Heart left ventricle (tissue), 13 donors: ENCODE data around the gene KCNJ4.

Experiments used
- CTCF ChIP-seq, 12 donors: fragments of 200-600 bp; sonication (generic) in 4 of 12; IDR thresholded peaks; one replicate each; pipeline versions ENCODE4 v1.5.0 to v1.8.0; 2018 to 2022; ENCODE audit warnings: antibody characterized with exemption in 12 of 12, mild to moderate bottlenecking in 5 of 12
- POLR2A ChIP-seq, 2 donors: fragments of 450-650 bp; IDR thresholded peaks; one replicate each; pipeline ENCODE4 v1.6.1; 2017; ENCODE audit warnings: antibody characterized with exemption in 2 of 2, mild to moderate bottlenecking in 2 of 2, moderate library complexity in 2 of 2
- donor health status: ischemic (EF 13 %, LVEDD 7.1; RV severe dilation, severe dysfunction).
- donor health status: DM: no; HTN: yes; CAD: no.
- donor health status: DM: no; HTN: no; CAD: no.
- donor health status: ischemic (EF 25% LVEDD 6.9; RV normal size, moderate dysfunction).
- donor health status: ischemic (EF 25% LVEDD 5.7; RV mildly dilated, moderate dysfunction).
- donor health status: ischemic (EF 35%, LVEDD 5.7; RV mildly dilated, moderate dysfunction).
- donor health status: nonischemic (EF 11% LVEDD 7.7; RV severe dilation, severe dysfunction).
- donor health status: DM: yes; HTN: yes; CAD: no.
- donor health status: PGD.
- donor health status: ischemic (EF 29% LVEDD 5.4; RV normal size, mild dysfunction).
- donor health status: nonischemic (EF 23%, LVEDD 6.1; RV moderate dilation, normal function).

- TF ChIP-seq CTCF (IDR thresholded peaks at IDR 0.05) = no peak
- TF ChIP-seq POLR2A (IDR thresholded peaks at IDR 0.05) = no peak
Observed at GRCh38 chr22:38418589-38418988, 36.4 kb downstream of the KCNJ4 start.
